Esophagus squamous epithelium (tissue), 4 donors: Measurements from ENCODE around the gene LBX1.

ENCODE experiments used
- POLR2A ChIP-seq, 4 donors: fragments of 450-650 bp; IDR thresholded peaks; one replicate each; pipeline ENCODE4 v1.6.1; 2017; ENCODE audit warnings: antibody characterized with exemption in 4 of 4, mild to moderate bottlenecking in 4 of 4, moderate library complexity in 3 of 4
- TF ChIP-seq, protein P1 (sequence below), 6 experiments: fragments of 450-650 bp in 4 of 6; fragments of 200-600 bp in 2 of 6; sonication (generic) in 2 of 6; IDR thresholded peaks; one replicate each; pipeline ENCODE4 v1.5.1; 2016 to 2019; ENCODE audit warnings: antibody characterized with exemption in 6 of 6, mild to moderate bottlenecking in 4 of 6, moderate library complexity in 4 of 6

- TF ChIP-seq, protein P1, sequence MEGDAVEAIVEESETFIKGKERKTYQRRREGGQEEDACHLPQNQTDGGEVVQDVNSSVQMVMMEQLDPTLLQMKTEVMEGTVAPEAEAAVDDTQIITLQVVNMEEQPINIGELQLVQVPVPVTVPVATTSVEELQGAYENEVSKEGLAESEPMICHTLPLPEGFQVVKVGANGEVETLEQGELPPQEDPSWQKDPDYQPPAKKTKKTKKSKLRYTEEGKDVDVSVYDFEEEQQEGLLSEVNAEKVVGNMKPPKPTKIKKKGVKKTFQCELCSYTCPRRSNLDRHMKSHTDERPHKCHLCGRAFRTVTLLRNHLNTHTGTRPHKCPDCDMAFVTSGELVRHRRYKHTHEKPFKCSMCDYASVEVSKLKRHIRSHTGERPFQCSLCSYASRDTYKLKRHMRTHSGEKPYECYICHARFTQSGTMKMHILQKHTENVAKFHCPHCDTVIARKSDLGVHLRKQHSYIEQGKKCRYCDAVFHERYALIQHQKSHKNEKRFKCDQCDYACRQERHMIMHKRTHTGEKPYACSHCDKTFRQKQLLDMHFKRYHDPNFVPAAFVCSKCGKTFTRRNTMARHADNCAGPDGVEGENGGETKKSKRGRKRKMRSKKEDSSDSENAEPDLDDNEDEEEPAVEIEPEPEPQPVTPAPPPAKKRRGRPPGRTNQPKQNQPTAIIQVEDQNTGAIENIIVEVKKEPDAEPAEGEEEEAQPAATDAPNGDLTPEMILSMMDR (IDR thresholded peaks at IDR 0.05) = no peak
- no peak for TF ChIP-seq POLR2A (IDR thresholded peaks at IDR 0.05)
Measured at GRCh38 chr10:101231092-101231491, 1.8 kb upstream of the LBX1 start.
